Activated gamma-delta T cell (primary cell): ENCODE data around the gene SELENBP1.
A peak's percentile ranks its signal among the peaks of the same experiment; 100 is the strongest.
"Not testable (repeated sequence)": the region's sequence is repeated elsewhere in the genome, so short reads cannot be mapped to it uniquely, and the experiment has no call there.

ENCODE experiments used
- DNase-seq: peaks from one replicate; lab custom pipeline; 2025; lab: John Stamatoyannopoulos, UW

The SELENBP1 gene

DNA sequence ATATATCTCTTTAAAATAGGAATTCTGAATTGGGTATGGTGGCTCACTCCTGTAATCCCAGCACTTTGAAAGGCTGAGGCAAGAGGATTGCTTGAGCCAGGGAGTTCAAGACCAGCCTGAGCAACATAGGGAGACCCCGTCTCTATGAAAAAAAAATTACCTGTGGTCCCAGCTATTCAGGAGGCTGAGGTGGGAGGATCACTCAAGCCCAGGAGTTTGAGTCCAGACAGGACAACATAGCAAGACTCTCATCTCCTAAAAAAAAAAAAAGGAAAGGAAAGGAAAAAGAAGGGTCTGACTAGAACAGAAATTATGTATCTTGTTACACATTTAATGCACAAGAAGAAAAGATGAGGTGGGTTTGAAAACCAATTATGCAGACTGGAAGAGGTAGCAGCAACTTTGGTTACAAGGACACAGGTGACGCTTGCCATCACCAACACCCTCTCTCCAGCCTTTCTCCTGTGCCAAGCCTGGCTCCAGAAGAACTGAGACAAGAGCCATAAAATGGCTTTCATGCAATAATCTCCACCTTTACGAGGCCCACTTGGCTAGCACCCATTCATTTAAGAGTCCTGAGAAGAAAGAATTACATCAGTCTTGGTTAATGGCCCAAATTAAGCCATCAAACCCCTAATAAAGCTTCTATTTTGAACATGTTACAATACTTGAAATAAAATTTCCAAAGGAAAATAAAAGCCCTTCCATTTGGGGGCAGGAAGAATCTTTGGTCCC, 4.8 kb upstream of the SELENBP1 start:
- DNase-seq, result no peak

DNA sequence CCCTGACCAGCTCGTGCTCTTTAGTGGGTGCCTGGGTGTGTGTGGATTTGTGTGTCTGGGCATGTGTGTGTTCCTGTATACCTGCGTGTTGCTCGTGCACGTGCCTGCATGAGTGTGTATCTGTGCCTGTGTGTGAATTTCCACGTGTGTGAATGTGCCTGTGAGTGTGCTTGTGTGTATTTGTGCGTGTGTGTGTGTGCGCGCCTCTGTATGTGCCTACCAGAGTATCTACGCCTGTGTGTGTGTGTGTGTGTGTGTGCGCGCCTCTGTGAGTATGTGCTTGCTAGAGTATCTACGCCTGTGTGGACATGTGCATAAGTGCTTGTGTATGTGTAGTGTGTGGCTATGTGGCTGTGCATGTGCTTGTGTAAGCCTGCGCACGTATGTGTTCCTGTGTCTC, 691 bp upstream of the SELENBP1 start:
- DNase-seq, result no peak

DNA sequence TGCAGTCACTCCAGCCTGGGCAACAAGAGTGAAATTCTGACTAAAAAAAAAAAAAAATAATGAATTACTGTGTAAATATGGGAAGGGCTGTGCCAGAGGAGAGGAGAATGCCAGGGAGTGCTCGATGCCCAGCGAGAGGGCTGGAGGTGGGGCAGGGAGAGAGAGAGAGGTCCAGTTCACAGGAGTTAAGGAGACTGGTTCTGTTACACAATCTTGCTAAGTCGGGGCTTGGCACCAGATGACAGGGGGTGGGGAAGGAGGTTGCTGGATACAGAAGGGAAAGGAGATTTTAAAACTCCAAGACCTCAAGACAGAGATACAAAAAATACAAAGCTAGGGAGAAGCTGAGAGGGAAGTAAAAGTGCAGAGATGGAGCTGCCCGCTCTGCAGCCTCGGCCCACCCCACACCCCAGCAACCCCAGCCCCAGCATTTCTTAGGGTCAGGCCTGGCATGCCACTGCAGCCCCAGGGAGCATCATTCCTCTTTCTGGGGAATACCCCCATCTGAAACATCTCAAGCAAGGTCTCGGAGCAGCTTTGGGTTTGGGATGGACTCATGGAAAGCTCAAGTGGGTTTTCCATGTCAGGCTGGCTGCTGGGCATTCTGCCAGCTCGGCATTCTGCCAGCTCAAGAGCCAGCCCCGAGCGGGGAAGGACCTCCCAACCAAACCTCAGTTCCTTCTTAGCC, 991 bp downstream of the SELENBP1 start:
- no peak for DNase-seq

DNA sequence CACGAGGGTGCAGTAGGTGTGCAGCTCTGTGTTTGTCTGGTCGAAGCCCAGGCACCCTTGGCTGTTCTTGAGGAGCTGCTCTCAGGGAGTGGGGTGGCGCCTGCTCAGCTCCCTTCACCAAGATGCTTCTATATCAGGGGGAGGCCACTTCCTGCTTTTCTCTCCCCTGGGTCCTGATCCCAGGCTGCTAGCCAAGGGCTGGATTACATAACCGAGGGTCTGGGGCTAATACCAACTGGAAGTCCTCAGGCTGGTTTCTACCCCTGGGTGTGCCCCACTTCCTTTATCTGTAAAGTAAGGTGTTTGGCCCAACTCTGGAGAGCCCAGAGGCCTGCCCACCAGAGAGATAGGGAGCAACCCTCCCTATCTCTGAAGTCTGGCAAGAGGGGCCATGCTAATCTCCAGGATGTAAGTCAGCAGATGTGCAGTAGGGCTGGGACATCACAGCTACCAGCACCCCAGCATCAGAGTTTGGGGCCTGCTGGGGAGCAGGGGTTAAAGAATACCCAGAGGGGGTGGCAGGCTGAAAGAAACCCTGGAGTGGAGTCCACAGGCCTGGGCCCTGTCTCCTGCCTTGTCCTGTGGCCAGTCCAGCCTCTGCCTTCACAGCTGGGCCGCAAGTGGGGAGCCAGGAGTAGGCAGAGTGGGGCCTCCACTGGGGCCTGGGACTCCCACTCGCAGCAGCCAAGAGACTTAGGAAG, 2.1 kb downstream of the SELENBP1 start:
- no peak for DNase-seq

DNA sequence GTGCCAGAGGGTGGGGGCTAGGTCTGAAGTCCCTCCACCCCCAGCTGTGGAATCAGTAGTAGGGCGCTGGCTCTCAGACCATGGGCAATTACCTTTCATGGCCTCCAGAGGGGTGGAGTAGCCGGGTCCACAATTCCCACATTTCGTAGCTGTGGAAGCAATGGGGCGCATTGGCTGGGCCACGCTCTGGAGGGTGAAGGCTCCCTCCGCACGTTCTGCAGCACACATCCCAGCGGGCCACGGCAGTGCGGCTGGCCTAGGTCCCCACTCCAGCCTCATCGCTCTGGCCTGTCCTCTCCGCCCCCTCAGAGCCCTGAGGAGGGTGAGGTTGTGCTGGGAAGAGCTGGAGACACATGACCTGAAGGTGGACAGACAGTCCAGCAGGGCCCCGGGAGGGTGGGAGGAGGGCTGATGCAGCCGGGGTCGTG, 2.9 kb downstream of the SELENBP1 start:
- DNase-seq, result no peak

DNA sequence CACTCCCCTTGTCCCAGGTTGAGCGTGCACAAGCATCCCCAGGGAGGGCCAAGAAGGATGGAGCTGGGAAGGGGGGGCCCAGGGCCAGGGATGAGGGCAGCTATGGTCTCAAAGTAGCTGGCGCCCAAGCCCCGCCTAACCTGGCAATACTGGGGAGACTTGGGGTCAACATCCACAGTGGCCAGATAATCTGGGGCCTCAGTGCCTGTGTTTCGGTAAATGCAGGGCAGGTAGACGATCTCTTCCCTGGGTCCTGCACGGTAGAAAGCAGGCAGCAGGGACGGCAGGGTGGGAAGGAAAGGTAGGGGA, 3.2 kb downstream of the SELENBP1 start:
- no peak for DNase-seq

DNA sequence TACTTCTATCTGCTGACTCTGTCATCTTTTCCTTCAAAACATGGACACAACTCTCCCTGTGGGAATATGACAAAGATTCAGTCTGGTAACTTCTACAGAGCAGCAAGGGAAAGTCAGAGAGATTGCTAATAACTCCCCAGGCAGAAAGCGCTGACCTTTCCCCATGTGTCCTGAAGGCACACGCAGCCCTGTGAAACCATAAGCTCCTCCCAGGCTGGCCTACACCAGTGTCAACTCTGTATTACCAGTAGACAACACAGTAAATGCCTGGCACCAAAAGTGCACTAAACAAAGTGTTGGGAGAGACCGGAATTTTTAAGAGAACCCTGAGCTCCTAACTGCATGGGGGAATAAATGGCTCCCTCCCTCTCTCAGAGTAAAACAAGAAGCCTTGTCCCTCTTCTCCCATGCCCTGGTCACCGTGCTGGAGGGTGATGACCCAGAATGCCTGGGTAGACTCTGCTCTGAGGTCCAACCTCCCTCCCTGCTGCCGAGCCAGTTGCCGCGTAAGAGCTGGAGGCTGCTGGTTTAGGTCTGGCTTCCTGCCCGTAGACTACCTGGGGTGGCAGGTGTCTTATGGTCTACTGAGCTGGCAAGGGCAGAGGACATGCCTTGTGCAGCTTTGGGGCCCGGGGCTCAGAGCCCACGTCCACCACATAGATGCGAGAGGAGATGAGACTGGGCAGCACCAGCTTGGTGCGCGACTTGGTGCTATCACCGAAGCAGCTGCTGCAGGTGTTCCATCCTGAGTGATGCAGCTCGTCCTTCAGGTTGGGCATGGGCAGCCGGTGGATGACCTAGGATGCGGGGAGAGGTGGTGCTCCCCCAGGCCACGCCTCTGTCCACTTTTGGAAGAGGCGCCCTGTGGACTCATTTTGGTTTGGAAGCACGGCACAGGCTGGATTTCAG, 3.9 kb downstream of the SELENBP1 start:
- no peak for DNase-seq

DNA sequence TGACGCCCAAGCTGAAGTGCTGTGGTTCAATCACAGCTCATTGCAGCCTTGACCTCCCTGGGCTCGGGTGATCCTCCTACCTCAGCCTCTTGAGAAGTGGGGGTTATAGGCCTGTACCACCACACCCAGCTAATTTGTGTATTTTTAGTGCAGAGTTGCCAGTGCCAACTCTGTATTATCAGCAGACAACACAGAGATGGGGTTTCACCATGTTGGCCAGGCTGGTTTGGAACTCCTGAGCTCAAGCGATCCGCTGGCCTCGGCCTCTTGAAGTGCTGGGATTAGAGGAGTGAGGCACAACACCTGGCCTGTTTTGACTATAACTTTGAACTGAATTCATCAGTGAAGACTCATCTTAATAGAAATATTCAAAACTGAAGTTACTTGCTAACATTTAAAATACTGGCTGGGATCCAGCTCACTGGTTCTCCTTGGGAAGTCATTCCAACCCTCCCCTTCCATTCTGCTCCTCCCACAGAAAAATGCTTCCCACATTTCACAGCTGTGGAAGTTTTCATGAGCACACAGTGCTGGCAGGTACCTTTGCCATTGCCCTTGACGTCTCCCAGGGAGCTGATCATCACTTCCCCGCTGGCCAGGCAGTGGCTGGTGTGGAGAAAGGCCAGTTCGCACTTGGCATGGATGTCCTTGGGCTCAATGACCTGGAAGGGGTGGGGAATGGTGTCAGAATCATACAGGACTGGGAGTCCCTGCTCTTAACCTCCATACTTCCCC, 4.7 kb downstream of the SELENBP1 start:
- DNase-seq, result no peak

DNA sequence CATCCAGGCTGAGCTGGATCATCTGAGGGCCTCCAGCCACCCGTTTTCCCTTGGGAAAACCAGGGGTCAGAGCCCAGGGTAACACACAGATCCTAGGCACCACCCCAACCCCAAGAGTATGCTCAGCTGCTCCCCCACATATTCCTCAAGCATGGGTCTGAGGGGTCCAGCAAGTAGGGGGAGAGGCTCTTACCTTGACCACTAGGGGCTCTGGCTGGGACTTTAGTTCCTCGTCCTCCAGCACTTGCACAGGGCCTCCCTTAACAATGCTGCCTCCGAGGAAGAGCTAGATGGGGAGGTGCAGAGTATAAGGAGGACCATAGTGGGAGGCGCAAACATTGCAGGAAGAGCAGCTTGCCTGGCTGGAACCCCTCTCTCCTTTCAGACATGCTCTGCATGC, 7.5 kb downstream of the SELENBP1 start:
- DNase-seq, result no peak

DNA sequence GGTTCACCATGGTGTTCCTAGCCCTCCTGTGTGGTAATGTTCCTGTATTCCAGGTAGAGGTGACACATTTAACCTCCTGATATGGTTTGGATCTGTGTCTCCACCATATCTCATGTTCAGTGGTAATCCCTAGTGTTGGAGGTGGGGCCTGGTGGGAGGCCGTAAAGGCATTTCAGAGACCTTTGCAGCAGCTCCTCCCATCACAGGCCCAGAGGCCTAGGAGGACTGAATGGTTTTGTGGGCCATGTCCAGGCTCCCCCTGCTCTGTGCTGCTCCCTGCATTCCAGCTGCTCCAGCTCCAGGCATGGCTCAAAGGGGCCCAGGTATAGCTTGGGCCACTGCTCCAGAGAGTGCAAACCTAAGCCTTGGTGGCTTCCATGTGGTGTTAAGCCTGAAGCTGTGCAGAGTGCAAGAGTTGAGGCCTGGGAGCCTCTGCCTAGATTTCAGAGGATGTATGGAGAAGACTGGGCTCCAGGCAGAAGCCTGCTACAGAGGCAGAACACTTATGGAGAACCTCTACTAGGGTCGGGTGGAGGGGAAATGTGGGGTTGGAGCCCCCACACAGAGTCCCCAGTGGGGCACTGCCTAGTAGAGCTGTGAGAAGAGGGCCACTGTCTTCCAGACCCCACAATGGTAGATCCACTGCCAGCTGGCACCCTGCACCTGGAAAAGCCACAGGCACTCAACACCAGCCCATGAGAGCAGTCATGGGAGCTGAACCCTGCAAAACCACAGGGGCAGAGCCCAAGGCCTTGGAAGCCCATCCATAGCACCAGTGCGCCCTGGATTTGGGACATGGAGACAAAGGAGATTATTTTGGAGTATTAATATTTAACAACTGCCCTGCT, 10.0 kb downstream of the SELENBP1 start:
- no peak for DNase-seq

DNA sequence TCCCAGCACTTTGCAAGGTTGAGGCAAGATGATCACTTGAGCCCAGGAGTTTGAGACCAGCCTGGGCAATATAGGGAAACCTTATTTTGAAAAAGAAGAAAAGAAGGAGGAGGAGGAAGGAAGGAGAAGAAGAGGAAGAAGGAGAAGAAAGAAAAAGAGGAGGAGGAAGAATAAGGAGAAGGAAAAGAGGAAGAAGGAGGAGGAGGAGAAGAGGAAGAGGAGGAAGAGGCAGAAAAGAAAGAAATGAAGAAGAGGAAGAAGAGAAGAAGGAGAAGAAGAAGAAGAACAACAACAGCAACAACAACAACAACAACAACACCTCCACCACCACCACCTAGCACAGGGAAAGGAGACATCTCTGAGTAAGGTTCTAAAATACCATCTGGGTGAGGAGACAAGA, 10.6 kb downstream of the SELENBP1 start:
- no peak for DNase-seq

DNA sequence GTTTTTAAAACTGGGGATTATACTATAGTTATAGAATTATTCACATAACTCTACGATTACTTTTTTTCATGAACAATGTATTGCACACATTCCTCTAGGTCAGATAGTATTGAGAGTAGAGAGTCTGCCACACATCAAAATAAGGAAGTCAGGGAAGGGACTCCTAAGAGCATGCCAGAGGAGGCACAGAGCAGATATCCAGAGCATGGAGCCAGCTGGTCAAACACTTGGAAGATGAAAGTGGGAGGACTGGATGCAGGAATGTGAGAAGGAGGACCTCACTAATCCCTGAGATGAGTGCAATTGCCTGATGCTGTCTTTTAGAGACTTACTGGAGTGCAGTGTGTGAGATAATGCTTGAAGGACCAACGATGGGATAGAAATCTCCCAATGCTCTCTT, 15.8 kb downstream of the SELENBP1 start:
- no peak for DNase-seq

DNA sequence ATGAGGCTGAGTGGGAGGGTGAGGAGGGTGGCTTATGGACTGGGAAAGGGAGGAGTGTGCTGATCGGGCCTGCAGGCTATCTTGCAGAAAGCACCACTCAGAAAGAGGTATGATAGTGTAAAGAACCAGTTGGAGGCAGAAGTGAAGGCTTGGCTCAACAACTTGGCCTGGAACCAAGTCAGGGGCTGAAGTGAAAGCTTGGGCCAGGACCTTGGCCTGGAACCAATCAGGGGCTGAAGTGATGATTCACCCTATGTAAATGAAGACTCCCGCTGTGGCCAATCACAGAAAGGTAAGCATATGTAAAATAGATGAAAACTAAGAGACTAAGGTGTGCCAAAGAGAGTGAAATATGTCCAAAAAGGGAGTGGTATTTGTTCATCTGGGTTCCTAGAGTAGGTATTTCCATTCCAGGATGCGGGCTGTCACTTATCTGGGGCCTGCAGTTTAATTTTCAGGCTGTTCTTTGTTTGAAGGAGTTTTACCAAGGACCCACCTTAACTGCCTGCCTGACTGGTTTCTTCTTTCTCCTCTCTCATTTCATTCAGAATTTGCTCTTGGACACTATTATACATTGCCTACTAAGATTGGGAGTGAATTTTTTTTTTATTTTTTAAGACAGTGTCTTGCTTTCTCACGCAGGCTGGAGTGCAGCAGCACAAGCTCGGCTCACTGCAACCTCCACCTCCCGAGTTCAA, 20.3 kb downstream of the SELENBP1 start:
- DNase-seq, result no peak

DNA sequence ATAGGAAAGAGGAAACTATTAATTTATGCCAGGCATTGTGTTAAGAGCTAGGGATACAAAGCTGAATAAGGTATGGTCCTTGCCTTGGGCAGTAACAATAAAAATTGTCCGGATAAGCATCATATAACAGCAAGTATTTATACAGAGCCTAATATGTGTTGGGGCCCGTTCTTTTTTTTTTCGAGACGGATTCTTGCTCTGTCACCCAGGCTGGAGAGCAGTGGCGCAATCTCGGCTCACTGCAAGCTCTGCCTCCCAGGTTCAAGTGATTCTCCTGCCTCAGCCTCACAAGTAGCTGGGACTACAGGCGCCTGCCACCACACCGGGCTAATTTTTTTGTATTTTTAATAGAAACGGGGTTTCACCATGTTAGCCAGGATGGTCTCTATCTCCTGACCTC, 22.2 kb downstream of the SELENBP1 start:
- not testable (repeated sequence) for DNase-seq

DNA sequence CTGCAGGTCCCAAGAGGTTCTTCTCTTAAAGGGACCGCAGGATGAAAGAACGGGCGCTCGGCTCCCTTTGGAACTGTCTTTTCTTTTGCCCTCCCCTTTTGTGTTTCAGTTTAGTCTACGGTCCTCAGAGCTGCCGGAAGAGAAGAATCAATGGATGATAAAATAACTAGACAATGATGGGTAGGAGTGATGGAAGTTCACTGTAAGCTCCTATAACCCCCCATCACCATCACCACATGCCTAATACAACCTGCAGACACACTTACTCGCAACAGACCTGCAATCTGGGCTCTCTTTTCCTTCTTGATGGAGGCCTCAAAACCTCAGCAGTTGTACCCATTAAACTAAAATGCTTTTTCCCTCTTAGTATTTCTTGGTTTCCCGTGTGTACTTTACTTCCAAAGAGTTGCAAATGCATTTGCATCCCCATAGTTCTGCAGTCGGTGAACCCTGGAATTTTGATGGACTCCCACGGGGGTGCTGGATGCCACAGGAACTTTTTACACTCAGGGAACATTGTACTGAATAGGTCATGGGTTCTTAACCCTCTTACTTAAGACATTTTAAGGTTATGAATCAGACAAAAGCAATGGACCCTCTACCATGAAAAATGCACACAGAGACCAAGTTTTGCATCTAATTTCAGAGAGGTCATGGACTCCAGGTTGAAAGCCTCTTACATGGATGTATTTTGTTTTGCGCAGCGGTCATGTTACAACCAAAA, 24.8 kb downstream of the SELENBP1 start:
- DNase-seq, result no peak

DNA sequence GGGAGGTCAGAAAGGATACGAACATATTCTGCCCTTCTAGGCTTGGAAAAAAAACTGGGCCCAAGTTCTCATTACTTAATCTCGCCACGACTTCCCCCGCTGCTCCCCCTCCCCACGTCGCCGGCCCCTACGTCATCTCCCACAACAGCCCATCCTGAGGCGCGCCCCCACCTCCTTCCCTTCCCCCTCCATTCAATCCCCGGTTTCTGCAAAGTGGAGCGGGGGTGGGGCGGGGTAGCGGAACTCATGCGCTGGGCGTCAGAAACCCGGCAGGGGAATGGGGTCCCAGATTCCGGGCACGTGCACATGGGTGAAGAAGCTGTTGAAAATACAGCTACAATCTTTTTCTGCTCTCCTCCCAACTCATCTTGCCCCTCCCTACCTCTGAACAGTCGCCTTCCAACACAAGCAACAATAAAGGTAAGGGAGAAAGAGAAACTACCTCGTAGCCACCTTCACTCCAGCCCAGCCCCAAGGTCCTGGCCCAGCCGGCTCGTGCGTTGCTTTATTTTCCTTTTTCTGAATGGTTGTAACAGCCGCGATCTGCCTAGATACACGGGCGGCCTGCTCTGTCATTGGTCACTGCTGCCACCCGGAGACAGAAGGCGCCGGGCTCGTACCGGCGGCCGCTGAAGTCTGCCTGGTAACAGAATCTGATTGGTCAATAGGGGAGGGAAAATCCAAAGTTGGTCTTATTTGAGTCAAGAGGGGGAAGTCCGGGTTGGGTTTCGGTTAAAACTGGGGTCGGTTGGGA, 25.6 kb downstream of the SELENBP1 start, which contains the start of gene RFX5:
Gene RFX5, minus strand, starts transcription at position 484 of the 754 bp plus-strand sequence. CDS start 932 bp downstream, outside the sequence.
- DNase-seq, result peak; percentile 72

DNA sequence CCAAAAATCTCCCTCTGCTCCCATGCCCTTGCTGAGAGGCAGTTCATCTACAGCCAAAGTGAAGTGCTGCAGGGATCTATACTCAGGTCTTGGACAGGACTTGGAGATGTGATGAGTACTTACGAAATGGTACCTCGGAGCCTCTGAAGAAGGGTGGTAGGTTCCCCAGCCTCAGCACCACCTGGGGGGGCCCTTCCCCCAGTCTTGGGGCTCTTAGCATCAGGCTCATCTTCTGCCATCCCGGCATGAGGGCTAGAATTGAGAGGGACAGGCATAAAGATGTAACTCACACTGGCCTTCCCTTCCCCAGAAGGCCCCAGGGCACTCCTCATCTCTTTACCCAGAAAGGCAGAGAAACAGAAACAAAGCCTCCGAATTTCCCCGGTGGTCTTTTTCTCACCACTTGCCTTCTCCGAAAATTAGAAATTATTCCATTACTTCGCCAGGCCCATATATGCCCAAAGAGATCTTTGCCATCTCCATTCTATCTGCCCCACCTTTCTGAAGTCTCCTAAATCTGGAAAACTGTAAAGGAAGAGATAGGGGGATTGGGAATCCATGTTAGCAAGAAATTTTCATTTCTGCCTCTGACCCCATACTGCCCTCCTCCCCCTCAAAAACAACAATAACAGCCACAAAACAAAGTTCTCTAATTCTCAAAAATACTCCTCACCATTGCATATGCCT, 26.3 kb downstream of the SELENBP1 start:
- DNase-seq, result no peak

DNA sequence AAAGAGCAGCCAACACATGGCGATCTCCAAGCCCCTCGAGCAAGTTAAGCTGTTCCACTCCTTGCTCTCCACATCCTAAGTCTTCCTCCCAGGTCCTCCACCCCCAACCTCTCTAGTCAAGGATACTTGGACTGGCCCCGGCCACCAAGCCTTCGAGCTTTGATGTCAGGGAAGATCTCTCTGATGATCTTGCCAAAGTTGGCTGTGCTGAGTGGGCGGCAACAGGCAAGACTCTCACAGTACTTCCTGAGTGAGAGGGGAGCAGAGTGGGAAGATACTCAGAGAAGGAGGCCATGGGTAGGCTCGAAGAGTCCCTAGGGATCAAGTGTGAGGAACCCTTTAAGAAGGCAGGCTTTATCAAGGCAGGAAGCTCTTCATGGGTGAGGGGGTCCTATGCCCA, 28.2 kb downstream of the SELENBP1 start:
- DNase-seq, result no peak
